GM19463 (cell line): ENCODE measurements around the gene NDOR1.
"Not testable (repeated sequence)": the region's sequence is repeated elsewhere in the genome, so short reads cannot be mapped to it uniquely, and the experiment has no call there.

ENCODE experiments used
- ATAC-seq: cut with Tn5 transposase; IDR thresholded peaks from one replicate; pipeline ENCODE4 v1.9.1; 2021; ENCODE audit warnings: mild to moderate bottlenecking, moderate library complexity; ENCODE audit not compliant: unreplicated experiment

Gene NDOR1

GRCh38 chr9:137242269-137243203 lies 37.0 kb downstream of the NDOR1 start:
- ATAC-seq: no peak

GRCh38 chr9:137243266-137243625 lies 37.7 kb downstream of the NDOR1 start:
- not testable (repeated sequence) for ATAC-seq

- no peak for ATAC-seq
Measured at GRCh38 chr9:137243626-137244485, 38.4 kb downstream of the NDOR1 start.

GRCh38 chr9:137244486-137245449 lies 39.3 kb downstream of the NDOR1 start:
- no peak for ATAC-seq

- ATAC-seq: no peak
Measured at GRCh38 chr9:137245450-137246421, 40.2 kb downstream of the NDOR1 start.

GRCh38 chr9:137247135-137247915 lies 41.8 kb downstream of the NDOR1 start:
- no peak for ATAC-seq

- no peak for ATAC-seq
Measured at GRCh38 chr9:137247916-137248175, 42.3 kb downstream of the NDOR1 start.

- ATAC-seq: no peak
Measured at GRCh38 chr9:137250329-137251193, 45.1 kb downstream of the NDOR1 start.

GRCh38 chr9:137251194-137251461 lies 45.6 kb downstream of the NDOR1 start, which contains the start of gene STPG3:
STPG3 (plus strand) TSS chr9:137251286; CDS start chr9:137251287, 1 bp downstream.
- ATAC-seq: no peak

GRCh38 chr9:137251490-137252268 lies 46.2 kb downstream of the NDOR1 start:
- no peak for ATAC-seq

GRCh38 chr9:137252555-137253506 lies 47.3 kb downstream of the NDOR1 start:
- no peak for ATAC-seq

GRCh38 chr9:137253717-137254623 lies 48.5 kb downstream of the NDOR1 start:
- no peak for ATAC-seq

GRCh38 chr9:137254624-137255447 lies 49.3 kb downstream of the NDOR1 start, which contains the start of gene NELFB:
NELFB (plus strand) TSS chr9:137255327.
- ATAC-seq: peak; percentile 81

GRCh38 chr9:137255448-137256114 lies 50.1 kb downstream of the NDOR1 start:
- peak; percentile 25 for ATAC-seq
